Caki2 (cell line): ENCODE measurements around the gene GLG1. TPM values are rescaled to one million over a fixed set of nuclear protein-coding genes. Genes with fewer than 3 reads are reported as not detected.
"Not testable (repeated sequence)": the region's sequence is repeated elsewhere in the genome, so short reads cannot be mapped to it uniquely, and the experiment has no call there.

Experiments used
- DNase-seq: peaks from one replicate; pipeline ENCODE4 v3.0.0-alpha.2; 2015; ENCODE audit warnings: low read depth
- in situ Hi-C: cut with HindIII; loops from 2 replicates; pipeline ENCODE4 v1.10.0; 2016; ENCODE audit warnings: low sequenced_read_pairs, low pct_unique_long_range_greater_than_20kb, mixed read lengths
- total RNA-seq: library from RNA; depleted of rRNA; stranded (reverse); fragments of >200 nt; shearing (Covaris generic); gene quantifications from 2 replicates; pipeline ENCODE4 v1.2.3, GENCODE V29; 2014; ENCODE audit warnings: low replicate concordance

Gene GLG1
- total RNA-seq, 1 experiment from 2014 or later, result 47.5 TPM

- in situ Hi-C loops, result no loop called here
- DNase-seq, result no peak
Measured at GRCh38 chr16:74558873-74559272, 48.0 kb downstream of the GLG1 start.

GRCh38 chr16:74557275-74557674, 49.6 kb downstream of the GLG1 start:
- no peak for DNase-seq
- in situ Hi-C loops, result no loop called here

- in situ Hi-C loops, result no loop called here
- DNase-seq, result no peak
Measured at GRCh38 chr16:74556375-74556922, 50.5 kb downstream of the GLG1 start.

- in situ Hi-C loops, DNase-seq: not testable (repeated sequence)
Measured at GRCh38 chr16:74552357-74552756, 54.6 kb downstream of the GLG1 start.

- in situ Hi-C loops, DNase-seq: not testable (repeated sequence)
Measured at GRCh38 chr16:74550227-74551019, 56.5 kb downstream of the GLG1 start.

GRCh38 chr16:74546112-74546511, 60.8 kb downstream of the GLG1 start:
- DNase-seq, in situ Hi-C loops: not testable (repeated sequence)

GRCh38 chr16:74542911-74543578, 63.9 kb downstream of the GLG1 start:
- in situ Hi-C loops, DNase-seq: not testable (repeated sequence)

GRCh38 chr16:74540663-74541062, 66.3 kb downstream of the GLG1 start:
- DNase-seq, in situ Hi-C loops: not testable (repeated sequence)

GRCh38 chr16:74538801-74539200, 68.1 kb downstream of the GLG1 start:
- in situ Hi-C loops, result not testable (repeated sequence)

GRCh38 chr16:74537746-74538145, 69.2 kb downstream of the GLG1 start:
- in situ Hi-C loops, DNase-seq: not testable (repeated sequence)

More at GRCh38 chr16:74538801-74539200, 68.1 kb downstream of the GLG1 start:
- not testable (repeated sequence) for DNase-seq

GRCh38 chr16:74534650-74535049, 72.3 kb downstream of the GLG1 start:
- DNase-seq, in situ Hi-C loops: not testable (repeated sequence)

- DNase-seq, result no peak
- in situ Hi-C loops, result no loop called here
Measured at GRCh38 chr16:74524926-74525325, 82.0 kb downstream of the GLG1 start.

GRCh38 chr16:74524117-74524516, 82.8 kb downstream of the GLG1 start:
- in situ Hi-C loops, result no loop called here
- no peak for DNase-seq

GRCh38 chr16:74523706-74524105, 83.2 kb downstream of the GLG1 start:
- DNase-seq, in situ Hi-C loops: not testable (repeated sequence)

GRCh38 chr16:74522160-74522559, 84.8 kb downstream of the GLG1 start:
- in situ Hi-C loops, result no loop called here
- DNase-seq, result no peak

- in situ Hi-C loops, result no loop called here
- peak; percentile 64 for DNase-seq
Measured at GRCh38 chr16:74521691-74522090, 85.2 kb downstream of the GLG1 start.

- DNase-seq, in situ Hi-C loops: not testable (repeated sequence)
Measured at GRCh38 chr16:74518934-74519333, 88.0 kb downstream of the GLG1 start.

GRCh38 chr16:74511961-74512360, 95.0 kb downstream of the GLG1 start:
- in situ Hi-C loops, result no loop called here

GRCh38 chr16:74505011-74505410, 101.9 kb downstream of the GLG1 start:
- in situ Hi-C loops, result no loop called here

More at GRCh38 chr16:74511961-74512360, 95.0 kb downstream of the GLG1 start:
- no peak for DNase-seq

More at GRCh38 chr16:74505011-74505410, 101.9 kb downstream of the GLG1 start:
- DNase-seq, result no peak
